Trophoblast cell (in vitro differentiated cells and primary cell): ENCODE data around the gene TMEM245.

Experiments
- DNase-seq, 2 donors: peaks; one replicate each; pipeline ENCODE4 v3.0.0-alpha.2; 2016
- H2AFZ ChIP-seq: 2 replicates; pipeline ENCODE4 v1.6.1; 2013; ENCODE audit warnings: low read length, moderate library complexity, mild to moderate bottlenecking; ENCODE audit not compliant: insufficient read depth, poor library complexity
- H2AK5ac ChIP-seq: 2 replicates; pipeline ENCODE4 v1.6.1; 2013; ENCODE audit warnings: mild to moderate bottlenecking, low read length
- H2BK120ac ChIP-seq: 2 replicates; pipeline ENCODE4 v1.6.1; 2013; ENCODE audit warnings: low read length, mild to moderate bottlenecking, moderate library complexity; ENCODE audit not compliant: insufficient read depth, poor library complexity
- H2BK12ac ChIP-seq: 2 replicates; pipeline ENCODE4 v1.6.1; 2013; ENCODE audit warnings: mild to moderate bottlenecking, low read length, moderate library complexity
- H2BK5ac ChIP-seq: 2 replicates; pipeline ENCODE4 v1.6.1; 2013; ENCODE audit warnings: low read length, low read depth, moderate library complexity, mild to moderate bottlenecking; ENCODE audit not compliant: poor library complexity
- H3K14ac ChIP-seq: 2 replicates; pipeline ENCODE4 v1.6.1; 2013; ENCODE audit warnings: mild to moderate bottlenecking, low read length
- H3K18ac ChIP-seq: 2 replicates; pipeline ENCODE4 v1.6.1; 2013; ENCODE audit warnings: mild to moderate bottlenecking, low read length
- H3K23ac ChIP-seq: 2 replicates; pipeline ENCODE4 v1.6.1; 2013; ENCODE audit warnings: low read length
- H3K27ac ChIP-seq: 2 replicates; pipeline ENCODE4 v1.5.1; 2013; ENCODE audit warnings: low read depth, mild to moderate bottlenecking, inconsistent platforms, low read length, moderate library complexity
- H3K27me3 ChIP-seq: 2 replicates; pipeline ENCODE4 v1.6.1; 2013; ENCODE audit warnings: inconsistent platforms, mild to moderate bottlenecking, low read length, moderate library complexity; ENCODE audit not compliant: insufficient read depth
- H3K36me3 ChIP-seq, 2 experiments: 1 replicate in 1 of 2; 2 replicates in 1 of 2; pipeline ENCODE4 v1.6.1; 2013; ENCODE audit warnings: low read length in 2 of 2, mild to moderate bottlenecking in 2 of 2, moderate library complexity in 1 of 2; ENCODE audit not compliant: insufficient read depth in 2 of 2, control insufficient read depth in 1 of 2
- H3K4ac ChIP-seq: 2 replicates; pipeline ENCODE4 v1.6.1; 2013; ENCODE audit warnings: low read depth, mild to moderate bottlenecking, low read length, moderate library complexity
- H3K4me1 ChIP-seq, 2 experiments: 1 replicate in 1 of 2; 2 replicates in 1 of 2; pipeline ENCODE4 v1.6.1; 2013; ENCODE audit warnings: low read length in 2 of 2, mild to moderate bottlenecking in 2 of 2, moderate library complexity in 1 of 2; ENCODE audit not compliant: insufficient read depth in 2 of 2, control insufficient read depth in 1 of 2
- H3K4me2 ChIP-seq: 2 replicates; pipeline ENCODE4 v1.6.1; 2013; ENCODE audit warnings: inconsistent platforms, mild to moderate bottlenecking, low read length, moderate library complexity
- H3K4me3 ChIP-seq: 2 replicates; pipeline ENCODE4 v1.5.1; 2013; ENCODE audit warnings: mild to moderate bottlenecking, low read depth, low read length, inconsistent platforms
- H3K79me1 ChIP-seq: one replicate; pipeline ENCODE4 v1.6.1; 2013; ENCODE audit warnings: low read length
- H3K79me2 ChIP-seq: 2 replicates; pipeline ENCODE4 v1.6.1; 2013; ENCODE audit warnings: low read length, mild to moderate bottlenecking; ENCODE audit not compliant: control insufficient read depth, insufficient read depth, poor library complexity
- H3K9ac ChIP-seq: 2 replicates; pipeline ENCODE4 v1.6.1; 2013; ENCODE audit warnings: mild to moderate bottlenecking, low read length
- H3K9me3 ChIP-seq: 2 replicates; pipeline ENCODE4 v1.6.1; 2013; ENCODE audit warnings: low read depth, mild to moderate bottlenecking, control low read depth, inconsistent platforms, low read length; ENCODE audit not compliant: insufficient read depth
- H4K12ac ChIP-seq: 2 replicates; pipeline ENCODE4 v1.6.1; 2013; ENCODE audit warnings: low read depth, mild to moderate bottlenecking, low read length, moderate library complexity
- H4K8ac ChIP-seq: 2 replicates; pipeline ENCODE4 v1.6.1; 2013; ENCODE audit warnings: low read depth, mild to moderate bottlenecking, low read length, moderate library complexity
- H4K91ac ChIP-seq: one replicate; pipeline ENCODE4 v1.6.1; 2013; ENCODE audit warnings: low read depth, mild to moderate bottlenecking, low read length, moderate library complexity
- WGBS: extraction: QIAGEN DNeasy Blood & Tissue Kit; methylation state at CpG from one replicate; pipeline ENCODE4 v1.1.7; 2013; ENCODE audit warnings: missing lambda C conversion rate; ENCODE audit not compliant: insufficient read length, insufficient coverage; ENCODE audit errors: extremely low coverage; 5-methylcytosine and 5-hydroxymethylcytosine counted together

TMEM245 gene

DNA sequence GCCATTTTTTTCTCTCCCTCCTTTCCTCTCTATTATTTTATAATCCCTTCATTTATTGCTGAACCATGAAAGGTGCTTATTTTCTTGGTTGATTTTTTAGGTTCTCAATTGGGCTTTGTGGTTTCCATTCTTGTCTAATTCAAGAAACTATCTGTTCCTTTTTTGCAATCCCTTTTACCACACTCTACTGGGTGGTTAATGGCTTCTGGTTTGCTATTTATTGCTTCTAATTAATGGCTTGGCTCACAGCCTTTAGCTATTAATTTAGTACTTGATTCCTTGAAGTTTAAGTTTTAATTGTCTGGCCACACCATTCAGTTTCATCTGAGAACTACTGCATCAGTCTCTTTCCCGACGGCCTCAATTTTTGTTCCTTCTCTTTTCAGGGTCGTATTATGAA lies 41.7 kb upstream of the TMEM245 start:
- Histone ChIP-seq H3K36me3 (no peaks in the 10 kb centered on the region), H3K79me1 (no peaks in the 10 kb centered on the region), H3K4me2 (no peak overlapping the region), H3K27me3 (peaks cover 12% of the 10 kb centered on the region), H2AFZ (no peak overlapping the region), H2AK5ac (no peak overlapping the region), H3K9ac (no peak overlapping the region), H3K9me3 (no peaks in the 10 kb centered on the region), H3K4ac (no peak overlapping the region), H3K4me1 (no peaks in the 10 kb centered on the region), H2BK120ac (no peak overlapping the region), H2BK12ac (no peak overlapping the region), H3K18ac (no peak overlapping the region), H4K12ac (no peak overlapping the region), H4K91ac (no peak overlapping the region), H3K79me2 (no peaks in the 10 kb centered on the region), H3K14ac (no peak overlapping the region), H3K27ac (no peak overlapping the region), H3K23ac (no peak overlapping the region), H3K4me3 (no peak overlapping the region), H2BK5ac (no peak overlapping the region), H4K8ac (no peak overlapping the region)
- WGBS, result no CpG with 5 or more reads among the region's 3 CpGs
- no peak for DNase-seq

DNA sequence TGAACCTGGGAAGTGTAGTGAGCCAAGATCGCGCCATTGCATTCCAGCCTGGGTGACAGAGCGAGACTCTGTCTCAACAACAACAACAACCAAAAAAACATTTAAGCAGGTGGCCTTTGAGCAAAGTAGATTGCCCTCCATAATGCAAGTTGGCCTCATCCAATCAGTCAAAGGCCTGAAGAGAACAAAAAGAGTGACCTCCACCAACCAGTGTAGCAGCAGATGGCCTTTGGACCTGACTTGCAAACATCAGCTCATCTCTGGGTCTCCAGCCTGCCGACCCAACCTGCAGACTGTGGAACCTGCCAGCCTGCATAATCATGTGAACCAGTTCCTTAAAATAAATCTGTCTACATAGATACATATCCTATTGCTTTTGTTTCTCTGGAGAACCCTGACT lies 39.8 kb upstream of the TMEM245 start:
- WGBS, result no CpG with 5 or more reads among the region's 4 CpGs
- no peak for DNase-seq
- H4K12ac ChIP-seq, result no peak overlapping the region

DNA sequence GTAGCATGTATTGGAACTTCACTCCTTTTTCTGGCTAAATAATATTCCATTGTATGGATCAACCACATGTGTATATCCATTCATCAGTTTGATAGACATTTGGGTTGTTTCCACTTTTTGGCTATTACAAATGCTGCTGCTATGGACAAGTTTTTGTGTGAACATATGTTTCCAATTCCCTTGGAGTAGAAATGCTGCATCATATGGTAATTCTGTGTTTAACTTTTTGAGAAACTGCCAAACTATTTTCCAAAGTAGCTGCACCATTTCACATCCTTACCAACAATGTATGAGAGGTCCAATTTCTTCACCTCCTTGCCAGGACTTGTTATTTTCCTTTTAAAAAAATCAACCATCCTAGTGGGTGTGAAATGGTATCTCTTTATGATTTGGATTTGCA lies 38.9 kb upstream of the TMEM245 start:
- Histone ChIP-seq H3K79me2 (no peaks in the 10 kb centered on the region), H2AFZ (no peak overlapping the region), H2AK5ac (no peak overlapping the region), H3K18ac (no peak overlapping the region), H3K27ac (no peak overlapping the region), H3K23ac (no peak overlapping the region), H3K4me2 (no peak overlapping the region), H4K8ac (no peak overlapping the region), H4K91ac (no peak overlapping the region), H4K12ac (no peak overlapping the region), H3K9me3 (peaks cover 3% of the 10 kb centered on the region), H3K14ac (no peak overlapping the region), H3K4me3 (no peak overlapping the region), H3K27me3 (peaks cover under 1% of the 10 kb centered on the region), H3K4me1 (no peaks in the 10 kb centered on the region), H2BK12ac (no peak overlapping the region), H3K4ac (no peak overlapping the region), H3K36me3 (no peaks in the 10 kb centered on the region), H2BK120ac (no peak overlapping the region), H2BK5ac (no peak overlapping the region), H3K9ac (no peak overlapping the region), H3K79me1 (no peaks in the 10 kb centered on the region)
- no peak for DNase-seq

More for the DNA sequence above, 39.8 kb upstream of the TMEM245 start:
- Histone ChIP-seq H4K8ac (no peak overlapping the region), H4K91ac (no peak overlapping the region), H3K4me1 (no peaks in the 10 kb centered on the region), H3K4me2 (no peak overlapping the region), H3K36me3 (no peaks in the 10 kb centered on the region), H3K23ac (no peak overlapping the region), H3K4ac (no peak overlapping the region), H3K18ac (no peak overlapping the region), H3K79me1 (no peaks in the 10 kb centered on the region), H2BK120ac (no peak overlapping the region), H3K27ac (no peak overlapping the region), H3K79me2 (no peaks in the 10 kb centered on the region), H3K4me3 (no peak overlapping the region), H2AFZ (no peak overlapping the region), H2AK5ac (no peak overlapping the region), H3K9ac (no peak overlapping the region), H3K14ac (no peak overlapping the region), H3K9me3 (no peaks in the 10 kb centered on the region), H3K27me3 (peaks cover 4% of the 10 kb centered on the region), H2BK12ac (no peak overlapping the region), H2BK5ac (no peak overlapping the region)

DNA sequence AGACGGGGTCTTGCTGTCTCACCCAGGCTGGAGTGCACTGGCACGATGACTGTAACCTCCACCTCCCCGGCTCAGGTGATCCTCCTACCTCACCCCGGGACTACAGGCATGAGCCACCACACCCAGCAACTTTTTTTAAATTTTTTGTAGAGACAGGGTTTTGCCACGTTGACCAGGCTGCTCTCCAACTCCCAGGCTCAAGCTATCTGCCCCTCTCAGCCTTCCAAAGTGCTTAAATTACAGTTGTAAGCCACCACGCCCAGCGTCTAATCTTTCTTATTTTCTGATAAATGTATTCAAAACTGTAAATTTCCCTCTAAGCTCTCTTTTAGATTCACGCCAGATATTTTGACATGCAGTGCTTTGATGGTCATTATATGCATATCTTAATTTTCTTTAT lies 37.0 kb upstream of the TMEM245 start:
- Histone ChIP-seq H4K8ac (no peak overlapping the region), H2BK5ac (no peak overlapping the region), H3K14ac (no peak overlapping the region), H2BK12ac (no peak overlapping the region), H3K23ac (no peak overlapping the region), H3K79me1 (no peaks in the 10 kb centered on the region), H2BK120ac (no peak overlapping the region), H3K4me1 (no peaks in the 10 kb centered on the region), H3K27ac (no peak overlapping the region), H2AFZ (no peak overlapping the region), H3K27me3 (no peaks in the 10 kb centered on the region), H3K4ac (no peak overlapping the region), H3K4me2 (no peak overlapping the region), H2AK5ac (no peak overlapping the region), H3K18ac (no peak overlapping the region), H3K79me2 (no peaks in the 10 kb centered on the region), H3K36me3 (no peaks in the 10 kb centered on the region), H4K91ac (no peak overlapping the region), H4K12ac (no peak overlapping the region), H3K9me3 (peaks cover 4% of the 10 kb centered on the region), H3K9ac (no peak overlapping the region), H3K4me3 (no peak overlapping the region)
- WGBS, result no CpG with 5 or more reads among the region's 8 CpGs
- DNase-seq, result no peak
